ENCODE measurements around the gene C14orf93.

C14orf93 gene

DNA sequence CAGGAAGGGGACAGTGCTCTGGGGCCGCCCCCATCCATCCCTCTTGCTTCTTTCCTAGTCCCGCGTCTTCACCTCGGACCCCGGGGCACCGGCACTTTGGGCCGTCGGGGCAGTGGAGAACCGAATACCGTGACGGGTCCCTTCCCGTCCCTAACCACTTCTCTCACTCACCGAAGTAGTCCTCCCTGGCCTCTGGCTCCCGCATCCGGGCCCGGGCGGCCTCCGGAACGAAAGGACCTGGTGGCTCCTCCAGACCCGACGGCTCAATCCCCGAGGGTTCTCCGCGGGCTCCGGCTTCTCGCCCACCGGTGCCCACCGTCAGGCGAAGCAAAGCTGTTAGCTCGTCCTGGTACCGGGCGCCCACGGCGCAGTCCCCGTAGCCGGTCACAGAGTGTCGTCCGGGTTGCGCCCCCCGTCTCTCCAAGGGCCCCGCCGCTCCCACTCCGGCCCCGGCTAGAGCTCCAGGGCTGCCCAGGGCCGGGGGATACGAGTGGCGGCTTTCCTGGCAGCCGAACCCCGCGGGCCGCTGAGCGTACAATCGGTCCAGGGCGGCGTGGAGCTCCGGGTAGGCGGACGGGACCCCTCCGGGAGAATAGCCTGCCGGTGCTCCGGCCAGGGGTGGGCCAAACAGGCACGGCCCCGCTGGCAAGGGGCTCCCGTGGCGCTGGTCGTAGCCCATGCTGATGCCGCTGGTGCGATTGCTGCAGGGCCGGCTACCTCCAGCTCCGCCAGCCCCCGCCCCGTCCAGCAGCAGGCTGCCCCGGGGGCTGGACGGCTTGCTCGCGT, 28.7 kb downstream of the C14orf93 start:
- TF ChIP-seq, protein P1, sequence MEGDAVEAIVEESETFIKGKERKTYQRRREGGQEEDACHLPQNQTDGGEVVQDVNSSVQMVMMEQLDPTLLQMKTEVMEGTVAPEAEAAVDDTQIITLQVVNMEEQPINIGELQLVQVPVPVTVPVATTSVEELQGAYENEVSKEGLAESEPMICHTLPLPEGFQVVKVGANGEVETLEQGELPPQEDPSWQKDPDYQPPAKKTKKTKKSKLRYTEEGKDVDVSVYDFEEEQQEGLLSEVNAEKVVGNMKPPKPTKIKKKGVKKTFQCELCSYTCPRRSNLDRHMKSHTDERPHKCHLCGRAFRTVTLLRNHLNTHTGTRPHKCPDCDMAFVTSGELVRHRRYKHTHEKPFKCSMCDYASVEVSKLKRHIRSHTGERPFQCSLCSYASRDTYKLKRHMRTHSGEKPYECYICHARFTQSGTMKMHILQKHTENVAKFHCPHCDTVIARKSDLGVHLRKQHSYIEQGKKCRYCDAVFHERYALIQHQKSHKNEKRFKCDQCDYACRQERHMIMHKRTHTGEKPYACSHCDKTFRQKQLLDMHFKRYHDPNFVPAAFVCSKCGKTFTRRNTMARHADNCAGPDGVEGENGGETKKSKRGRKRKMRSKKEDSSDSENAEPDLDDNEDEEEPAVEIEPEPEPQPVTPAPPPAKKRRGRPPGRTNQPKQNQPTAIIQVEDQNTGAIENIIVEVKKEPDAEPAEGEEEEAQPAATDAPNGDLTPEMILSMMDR (IDR thresholded peaks at IDR 0.05; ENCODE audit: insufficient read depth, missing control alignments): no peak
- DNase-seq (ENCODE audit: insufficient read length, low spot score) (no peak), FAIRE-seq (no peak)

DNA sequence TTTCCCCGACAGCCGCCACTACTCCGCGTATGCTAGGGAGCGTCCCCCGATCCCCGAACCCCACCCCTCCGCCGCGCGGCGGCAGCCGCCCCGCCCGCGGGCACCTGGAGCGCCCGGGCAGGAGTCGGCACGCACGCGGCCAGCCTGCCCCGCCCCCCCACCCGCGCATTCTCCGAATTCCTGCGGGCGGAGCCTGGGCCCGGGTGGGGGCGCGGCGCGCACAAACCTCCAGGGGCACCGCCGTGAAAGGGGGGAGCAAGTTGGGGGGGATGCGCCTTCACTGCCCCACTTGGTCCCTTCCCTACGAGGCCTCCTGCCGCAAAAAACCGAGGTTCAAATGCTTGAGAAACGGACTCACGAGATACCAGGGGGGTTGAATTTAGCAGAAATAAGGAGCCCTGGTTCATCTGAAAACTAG, 29.3 kb downstream of the C14orf93 start:
- FAIRE-seq: no peak
- TF ChIP-seq, protein P1 (IDR thresholded peaks at IDR 0.05; ENCODE audit: insufficient read depth, missing control alignments): no peak
- no peak for DNase-seq (ENCODE audit: insufficient read length, low spot score)

DNA sequence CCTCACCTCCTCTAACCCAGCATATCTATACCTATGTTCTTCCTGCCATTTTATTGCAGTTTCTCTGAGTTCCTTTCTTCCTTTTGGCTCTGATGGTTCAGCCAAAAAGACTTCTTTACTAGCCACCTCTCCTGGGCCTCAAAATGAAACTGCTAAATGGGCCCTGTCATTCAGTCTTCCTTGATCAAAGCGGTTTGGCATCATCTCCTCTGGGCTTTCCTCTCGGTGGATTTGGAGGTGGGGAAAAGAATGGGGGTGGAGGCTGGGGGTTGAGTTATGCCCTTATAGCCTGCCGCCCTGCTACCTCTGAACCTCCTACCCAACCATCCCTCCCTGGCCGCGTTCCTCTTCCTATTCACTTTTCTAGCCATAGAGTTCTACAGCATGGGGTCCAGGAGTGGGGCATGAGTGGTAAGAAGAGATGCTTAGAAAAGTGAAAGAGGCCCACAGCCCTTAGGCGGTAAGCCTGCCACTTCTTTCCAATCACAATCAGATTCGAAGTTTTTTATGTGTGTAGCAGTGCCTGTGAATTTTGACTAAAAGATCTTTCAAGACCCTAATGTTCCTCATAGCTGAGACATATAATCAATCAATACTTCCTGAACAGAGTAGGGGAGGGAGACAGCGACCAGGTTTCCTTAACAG, 30.1 kb downstream of the C14orf93 start:
- no peak for FAIRE-seq
- TF ChIP-seq, protein P1 (IDR thresholded peaks at IDR 0.05; ENCODE audit: insufficient read depth, missing control alignments): no peak
- DNase-seq (ENCODE audit: insufficient read length, low spot score): no peak

DNA sequence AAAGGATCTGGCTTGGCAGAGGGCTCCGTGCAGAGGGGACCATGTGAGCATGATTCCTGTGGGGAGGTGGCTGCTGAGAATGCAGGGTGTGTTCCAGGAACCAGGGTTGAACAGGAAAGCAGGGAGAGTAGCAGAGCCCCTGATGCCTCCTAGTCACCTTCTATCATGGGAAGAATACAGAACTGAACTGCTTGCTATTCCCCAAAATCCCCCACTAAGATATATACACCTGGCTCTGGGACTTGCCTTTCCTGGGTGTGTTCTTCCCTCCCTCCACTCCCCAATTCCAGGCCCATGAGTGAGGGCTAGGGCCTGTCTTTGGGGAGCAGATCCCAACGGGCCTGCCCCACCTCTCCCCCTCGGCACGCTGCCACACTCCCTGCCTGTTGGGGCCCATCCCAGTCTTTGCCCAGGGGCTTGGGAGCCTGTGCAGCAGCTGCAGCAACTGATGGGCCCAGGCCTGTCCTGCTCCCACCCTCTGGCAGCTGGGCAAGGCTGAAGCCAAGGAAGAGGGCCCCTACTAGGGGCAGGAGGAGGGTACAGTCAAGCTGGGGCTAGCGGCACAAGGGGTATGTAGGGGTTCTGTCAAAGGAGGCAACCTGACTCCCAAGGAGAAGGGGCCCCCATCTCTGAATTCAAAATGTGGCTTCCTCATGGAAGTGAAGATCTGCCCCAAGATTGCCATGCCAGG, 30.8 kb downstream of the C14orf93 start:
- FAIRE-seq (no peak), DNase-seq (ENCODE audit: insufficient read length, low spot score) (no peak)
- TF ChIP-seq, protein P1 (IDR thresholded peaks at IDR 0.05; ENCODE audit: insufficient read depth, missing control alignments): no peak

DNA sequence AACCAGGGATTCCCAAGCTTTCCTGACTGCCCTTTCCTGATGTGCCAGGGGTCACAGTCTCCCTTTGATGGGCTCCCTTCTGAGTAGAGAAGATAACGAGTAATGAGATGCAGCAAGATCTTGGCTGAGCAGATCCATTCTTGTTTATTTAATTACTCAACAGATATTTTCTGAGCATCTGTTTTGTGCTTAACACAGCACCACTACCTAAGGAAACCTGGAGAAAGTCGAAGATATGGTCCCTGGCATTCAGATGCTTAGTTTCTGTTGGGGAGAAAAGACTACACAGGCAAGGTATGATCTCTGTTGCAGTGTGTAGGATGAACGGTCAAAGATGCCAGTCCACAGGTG, 31.5 kb downstream of the C14orf93 start:
- no peak for FAIRE-seq
- TF ChIP-seq, protein P1 (IDR thresholded peaks at IDR 0.05; ENCODE audit: insufficient read depth, missing control alignments): no peak
- no peak for DNase-seq (ENCODE audit: insufficient read length, low spot score)

DNA sequence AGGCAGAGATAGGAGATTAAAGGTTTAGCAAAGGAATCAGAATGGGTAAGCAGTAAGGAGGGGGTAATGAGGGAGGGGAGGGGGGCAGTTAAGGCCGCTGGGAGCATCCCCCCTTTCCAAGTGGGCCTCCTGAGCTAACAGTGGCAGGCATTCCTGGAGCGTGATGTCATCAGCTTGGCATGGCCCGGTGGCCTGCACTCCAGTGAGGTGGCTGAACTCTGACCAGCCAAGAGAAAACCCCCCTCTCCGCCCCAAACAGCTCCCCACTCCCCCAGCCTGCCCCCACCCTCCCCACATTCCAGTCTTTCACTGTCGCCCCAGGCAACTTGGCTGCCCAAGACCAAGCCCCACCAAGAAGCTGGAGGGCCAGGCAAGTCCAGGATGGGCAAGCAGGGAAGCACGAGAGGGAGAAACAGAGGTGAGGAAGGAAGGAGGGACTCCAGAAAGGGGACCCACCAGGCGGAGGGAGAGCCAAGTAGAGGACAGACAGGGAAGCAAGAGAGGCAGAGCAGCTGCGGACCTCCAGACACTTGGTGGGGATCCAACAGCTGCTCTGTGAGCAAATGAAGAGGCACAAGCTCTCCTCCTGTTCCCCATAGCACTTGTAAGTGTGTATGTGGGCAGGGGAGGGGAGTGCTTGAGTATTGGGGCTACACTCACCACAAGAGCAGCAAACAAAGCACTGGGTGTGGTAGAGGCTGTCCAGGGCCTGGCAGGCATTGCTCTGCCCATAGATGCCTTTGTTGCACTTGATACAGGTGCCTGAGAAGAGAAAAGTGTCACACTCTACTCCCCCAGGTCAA, 32.1 kb downstream of the C14orf93 start:
- FAIRE-seq (no peak), DNase-seq (ENCODE audit: insufficient read length, low spot score) (peak; percentile 74)
- TF ChIP-seq, protein P1 (IDR thresholded peaks at IDR 0.05; ENCODE audit: insufficient read depth, missing control alignments): no peak

Measured in D721Med (cell line).